ENCODE data around the gene LRRC25. TPM values are rescaled to one million over a fixed set of nuclear protein-coding genes. Genes with fewer than 3 reads are reported as not detected.

Gene LRRC25
- total RNA-seq, 1 experiment from 2014 or later = not detected

GRCh38 chr19:18445262-18445948 is 48.0 kb upstream of the LRRC25 start:
- no peak for DNase-seq
- H3K9me3 ChIP-seq (ENCODE audit: insufficient read depth, low read depth) = no peaks in the 10 kb centered on the region
- H2AFZ ChIP-seq = no peak overlapping the region
- ChIA-PET CTCF (interaction anchor here (0.7 kb wide), 1 partner anchor 406 kb away, joined by 5 read pairs; no protein-coding TSS in a partner anchor), POLR2A (ENCODE audit: unreplicated experiment) (no interaction called here)
- no peak overlapping the region for H3K4me3 ChIP-seq
- no peak overlapping the region for H3K4me2 ChIP-seq
- no peaks in the 10 kb centered on the region for H3K9me2 ChIP-seq (ENCODE audit: insufficient read depth)
- H3K79me2 ChIP-seq (ENCODE audit: low read depth) = no peaks in the 10 kb centered on the region
- peaks cover 30% of the 10 kb centered on the region for H3K4me1 ChIP-seq (replicated peaks; ENCODE audit: insufficient read depth)
- H4K20me1 ChIP-seq (ENCODE audit: insufficient read depth) = peaks cover 17% of the 10 kb centered on the region
- TF ChIP-seq EZH2 (IDR thresholded peaks at IDR 0.05; ENCODE audit: low read depth) (no peak), CTCF (conservative IDR thresholded peaks at IDR 0.05) (no peak)
- intact Hi-C loops (cut with micrococcal nuclease; ENCODE audit: unreplicated experiment) = no loop called here
- BruUV-seq (replicated peaks) = no TSS peak
- peaks cover 40% of the 10 kb centered on the region for H3F3A ChIP-seq (ENCODE audit: insufficient read depth, low read depth)
- H3K27me3 ChIP-seq (ENCODE audit: insufficient read depth, low read depth) = no peaks in the 10 kb centered on the region
- no peak overlapping the region for H3K27ac ChIP-seq
- no peaks in the 10 kb centered on the region for H3K36me3 ChIP-seq (ENCODE audit: low read depth)

- no peaks in the 10 kb centered on the region for H3K9me2 ChIP-seq (ENCODE audit: insufficient read depth)
- no peak overlapping the region for H3K27ac ChIP-seq
- intact Hi-C loops (cut with micrococcal nuclease; ENCODE audit: unreplicated experiment) = no loop called here
- H3K4me1 ChIP-seq (replicated peaks; ENCODE audit: insufficient read depth) = peaks cover 31% of the 10 kb centered on the region
- no peak overlapping the region for H3K4me3 ChIP-seq
- ChIA-PET CTCF (interaction anchor here (0.6 to 0.7 kb wide), 2 partner anchors 184 to 407 kb away, joined by 5 to 6 read pairs; no protein-coding TSS in a partner anchor), POLR2A (ENCODE audit: unreplicated experiment) (no interaction called here)
- H3K79me2 ChIP-seq (ENCODE audit: low read depth) = no peaks in the 10 kb centered on the region
- DNase-seq = no peak
- no peaks in the 10 kb centered on the region for H3K27me3 ChIP-seq (ENCODE audit: insufficient read depth, low read depth)
- H3F3A ChIP-seq (ENCODE audit: insufficient read depth, low read depth) = peaks cover 49% of the 10 kb centered on the region
- no peaks in the 10 kb centered on the region for H3K9me3 ChIP-seq (ENCODE audit: insufficient read depth, low read depth)
- BruUV-seq (replicated peaks) = no TSS peak
- H3K36me3 ChIP-seq (ENCODE audit: low read depth) = no peaks in the 10 kb centered on the region
- H2AFZ ChIP-seq = no peak overlapping the region
- no peak overlapping the region for H3K4me2 ChIP-seq
- TF ChIP-seq EZH2 (IDR thresholded peaks at IDR 0.05; ENCODE audit: low read depth) (no peak), CTCF (conservative IDR thresholded peaks at IDR 0.05) (no peak)
- H4K20me1 ChIP-seq (ENCODE audit: insufficient read depth) = peaks cover 11% of the 10 kb centered on the region
Observed at GRCh38 chr19:18444513-18444912, 47.1 kb upstream of the LRRC25 start.

GRCh38 chr19:18443831-18444230 is 46.4 kb upstream of the LRRC25 start:
- no peaks in the 10 kb centered on the region for H3K9me3 ChIP-seq (ENCODE audit: insufficient read depth, low read depth)
- intact Hi-C loops (cut with micrococcal nuclease; ENCODE audit: unreplicated experiment) = no loop called here
- peaks cover 38% of the 10 kb centered on the region for H3K4me1 ChIP-seq (replicated peaks; ENCODE audit: insufficient read depth)
- no peaks in the 10 kb centered on the region for H3K27me3 ChIP-seq (ENCODE audit: insufficient read depth, low read depth)
- no peaks in the 10 kb centered on the region for H3K79me2 ChIP-seq (ENCODE audit: low read depth)
- no peak overlapping the region for H3K27ac ChIP-seq
- DNase-seq = no peak
- H3K9me2 ChIP-seq (ENCODE audit: insufficient read depth) = no peaks in the 10 kb centered on the region
- H4K20me1 ChIP-seq (ENCODE audit: insufficient read depth) = peaks cover 6% of the 10 kb centered on the region
- TF ChIP-seq EZH2 (IDR thresholded peaks at IDR 0.05; ENCODE audit: low read depth) = no peak
- TF ChIP-seq CTCF (conservative IDR thresholded peaks at IDR 0.05) = no peak
- H3F3A ChIP-seq (ENCODE audit: insufficient read depth, low read depth) = peaks cover 55% of the 10 kb centered on the region
- H2AFZ ChIP-seq = no peak overlapping the region
- ChIA-PET POLR2A (ENCODE audit: unreplicated experiment) (no interaction called here), CTCF (no interaction called here)
- no TSS peak for BruUV-seq (replicated peaks)
- H3K36me3 ChIP-seq (ENCODE audit: low read depth) = no peaks in the 10 kb centered on the region
- H3K4me3 ChIP-seq = no peak overlapping the region
- no peak overlapping the region for H3K4me2 ChIP-seq
